ENCODE results near the gene OLIG2. TPM values are rescaled to one million over a fixed set of nuclear protein-coding genes. Genes with fewer than 3 reads are reported as not detected.

The OLIG2 gene
- total RNA-seq, 1 experiment from 2014 or later, result 0.79 TPM

DNA sequence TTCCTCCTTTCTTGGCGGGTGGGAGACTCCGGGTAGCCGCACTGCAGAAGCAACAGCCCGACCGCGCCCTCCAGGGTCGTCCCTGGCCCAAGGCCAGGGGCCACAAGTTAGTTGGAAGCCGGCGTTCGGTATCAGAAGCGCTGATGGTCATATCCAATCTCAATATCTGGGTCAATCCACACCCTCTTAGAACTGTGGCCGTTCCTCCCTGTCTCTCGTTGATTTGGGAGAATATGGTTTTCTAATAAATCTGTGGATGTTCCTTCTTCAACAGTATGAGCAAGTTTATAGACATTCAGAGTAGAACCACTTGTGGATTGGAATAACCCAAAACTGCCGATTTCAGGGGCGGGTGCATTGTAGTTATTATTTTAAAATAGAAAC, 2.5 kb downstream of the OLIG2 start:
- ATAC-seq (no peak), DNase-seq (ENCODE audit: low spot score) (no peak)
- peaks cover 57% of the 10 kb centered on the region for H3K4me1 Mint-ChIP-seq
- ChIA-PET POLR2A (no interaction called here), CTCF (interaction anchor here (0.6 kb wide), 1 partner anchor 217 kb away, joined by 3 read pairs; no protein-coding TSS in a partner anchor)
- peak overlapping the region; percentile 52 for H3K4me3 Mint-ChIP-seq
- TF ChIP-seq, protein P1, sequence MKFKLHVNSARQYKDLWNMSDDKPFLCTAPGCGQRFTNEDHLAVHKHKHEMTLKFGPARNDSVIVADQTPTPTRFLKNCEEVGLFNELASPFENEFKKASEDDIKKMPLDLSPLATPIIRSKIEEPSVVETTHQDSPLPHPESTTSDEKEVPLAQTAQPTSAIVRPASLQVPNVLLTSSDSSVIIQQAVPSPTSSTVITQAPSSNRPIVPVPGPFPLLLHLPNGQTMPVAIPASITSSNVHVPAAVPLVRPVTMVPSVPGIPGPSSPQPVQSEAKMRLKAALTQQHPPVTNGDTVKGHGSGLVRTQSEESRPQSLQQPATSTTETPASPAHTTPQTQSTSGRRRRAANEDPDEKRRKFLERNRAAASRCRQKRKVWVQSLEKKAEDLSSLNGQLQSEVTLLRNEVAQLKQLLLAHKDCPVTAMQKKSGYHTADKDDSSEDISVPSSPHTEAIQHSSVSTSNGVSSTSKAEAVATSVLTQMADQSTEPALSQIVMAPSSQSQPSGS (CRISPR knock-in tag; IDR thresholded peaks at IDR 0.05; ENCODE audit: borderline replicate concordance, low read depth), result no peak
- TF ChIP-seq TEAD1 (CRISPR knock-in tag; IDR thresholded peaks at IDR 0.05), result no peak
- TF ChIP-seq, protein P2, sequence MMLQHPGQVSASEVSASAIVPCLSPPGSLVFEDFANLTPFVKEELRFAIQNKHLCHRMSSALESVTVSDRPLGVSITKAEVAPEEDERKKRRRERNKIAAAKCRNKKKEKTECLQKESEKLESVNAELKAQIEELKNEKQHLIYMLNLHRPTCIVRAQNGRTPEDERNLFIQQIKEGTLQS (CRISPR knock-in tag; conservative IDR thresholded peaks at IDR 0.05), result no peak
- no peak for TF ChIP-seq SMAD4 (CRISPR knock-in tag; IDR thresholded peaks at IDR 0.05)
- TF ChIP-seq, protein P3, sequence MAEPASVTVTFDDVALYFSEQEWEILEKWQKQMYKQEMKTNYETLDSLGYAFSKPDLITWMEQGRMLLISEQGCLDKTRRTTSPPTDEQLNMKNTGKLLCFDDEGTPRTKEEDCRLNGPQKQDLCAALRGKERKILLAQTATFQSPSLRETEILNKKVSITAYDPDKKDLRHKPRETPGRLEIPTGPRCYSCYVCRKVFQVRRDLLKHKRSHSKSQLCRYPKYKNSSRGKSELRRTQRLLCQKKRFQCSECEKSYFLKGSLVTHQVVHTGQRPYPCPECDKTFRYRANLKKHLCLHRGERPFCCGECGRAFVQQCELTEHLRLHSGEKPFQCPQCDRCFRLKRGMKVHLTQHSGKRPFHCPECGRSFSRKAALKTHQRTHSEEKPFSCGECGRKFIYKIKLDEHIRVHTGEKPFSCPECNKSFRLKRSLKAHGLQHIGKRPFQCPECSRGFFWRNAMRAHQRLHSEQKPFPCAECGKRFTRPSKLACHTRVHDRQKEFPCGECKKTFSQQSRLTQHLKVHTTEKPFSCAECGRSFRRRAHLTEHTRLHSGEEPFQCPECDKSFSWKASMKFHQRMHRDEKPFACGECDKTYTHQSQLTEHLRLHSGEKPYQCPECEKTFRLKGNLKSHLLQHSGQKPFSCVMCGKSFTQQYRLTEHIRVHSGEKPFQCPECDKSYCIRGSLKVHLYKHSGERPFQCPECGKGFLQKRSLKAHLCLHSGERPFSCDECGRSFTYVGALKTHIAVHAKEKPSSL (CRISPR knock-in tag; conservative IDR thresholded peaks at IDR 0.05), result no peak
- no peak for TF ChIP-seq NFYB (CRISPR knock-in tag; conservative IDR thresholded peaks at IDR 0.05; ENCODE audit: low read depth)
- TF ChIP-seq, protein P4, sequence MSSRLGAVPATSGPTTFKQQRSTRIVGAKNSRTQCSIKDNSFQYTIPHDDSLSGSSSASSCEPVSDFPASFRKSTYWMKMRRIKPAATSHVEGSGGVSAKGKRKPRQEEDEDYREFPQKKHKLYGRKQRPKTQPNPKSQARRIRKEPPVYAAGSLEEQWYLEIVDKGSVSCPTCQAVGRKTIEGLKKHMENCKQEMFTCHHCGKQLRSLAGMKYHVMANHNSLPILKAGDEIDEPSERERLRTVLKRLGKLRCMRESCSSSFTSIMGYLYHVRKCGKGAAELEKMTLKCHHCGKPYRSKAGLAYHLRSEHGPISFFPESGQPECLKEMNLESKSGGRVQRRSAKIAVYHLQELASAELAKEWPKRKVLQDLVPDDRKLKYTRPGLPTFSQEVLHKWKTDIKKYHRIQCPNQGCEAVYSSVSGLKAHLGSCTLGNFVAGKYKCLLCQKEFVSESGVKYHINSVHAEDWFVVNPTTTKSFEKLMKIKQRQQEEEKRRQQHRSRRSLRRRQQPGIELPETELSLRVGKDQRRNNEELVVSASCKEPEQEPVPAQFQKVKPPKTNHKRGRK (CRISPR knock-in tag; IDR thresholded peaks at IDR 0.05; ENCODE audit: borderline replicate concordance), result no peak
- H3K36me3 Mint-ChIP-seq, result no peaks in the 10 kb centered on the region
- peaks cover 100% of the 10 kb centered on the region for H3K27me3 Mint-ChIP-seq (ENCODE audit: low read depth)
- no peak overlapping the region for H3K27ac Mint-ChIP-seq
- no peaks in the 10 kb centered on the region for H3K9me3 Mint-ChIP-seq

DNA sequence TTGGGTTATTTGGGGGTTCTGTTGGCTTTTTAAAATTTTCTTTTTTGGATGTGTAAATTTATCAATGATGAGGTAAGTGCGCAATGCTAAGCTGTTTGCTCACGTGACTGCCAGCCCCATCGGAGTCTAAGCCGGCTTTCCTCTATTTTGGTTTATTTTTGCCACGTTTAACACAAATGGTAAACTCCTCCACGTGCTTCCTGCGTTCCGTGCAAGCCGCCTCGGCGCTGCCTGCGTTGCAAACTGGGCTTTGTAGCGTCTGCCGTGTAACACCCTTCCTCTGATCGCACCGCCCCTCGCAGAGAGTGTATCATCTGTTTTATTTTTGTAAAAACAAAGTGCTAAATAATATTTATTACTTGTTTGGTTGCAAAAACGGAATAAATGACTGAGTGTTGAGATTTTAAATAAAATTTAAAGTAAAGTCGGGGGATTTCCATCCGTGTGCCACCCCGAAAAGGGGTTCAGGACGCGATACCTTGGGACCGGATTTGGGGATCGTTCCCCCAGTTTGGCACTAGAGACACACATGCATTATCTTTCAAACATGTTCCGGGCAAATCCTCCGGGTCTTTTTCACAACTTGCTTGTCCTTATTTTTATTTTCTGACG, 3.1 kb downstream of the OLIG2 start:
- H3K36me3 Mint-ChIP-seq, result no peaks in the 10 kb centered on the region
- peaks cover 100% of the 10 kb centered on the region for H3K27me3 Mint-ChIP-seq (ENCODE audit: low read depth)
- peaks cover 54% of the 10 kb centered on the region for H3K4me1 Mint-ChIP-seq
- TF ChIP-seq, protein P5, sequence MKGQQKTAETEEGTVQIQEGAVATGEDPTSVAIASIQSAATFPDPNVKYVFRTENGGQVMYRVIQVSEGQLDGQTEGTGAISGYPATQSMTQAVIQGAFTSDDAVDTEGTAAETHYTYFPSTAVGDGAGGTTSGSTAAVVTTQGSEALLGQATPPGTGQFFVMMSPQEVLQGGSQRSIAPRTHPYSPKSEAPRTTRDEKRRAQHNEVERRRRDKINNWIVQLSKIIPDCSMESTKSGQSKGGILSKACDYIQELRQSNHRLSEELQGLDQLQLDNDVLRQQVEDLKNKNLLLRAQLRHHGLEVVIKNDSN (CRISPR knock-in tag; IDR thresholded peaks at IDR 0.05), result peak; percentile 67
- TF ChIP-seq, protein P4 (CRISPR knock-in tag; IDR thresholded peaks at IDR 0.05; ENCODE audit: borderline replicate concordance), result 0 out of 2 replicates have a peak, but pooled peaks have one; percentile 28
- TF ChIP-seq, protein P6, sequence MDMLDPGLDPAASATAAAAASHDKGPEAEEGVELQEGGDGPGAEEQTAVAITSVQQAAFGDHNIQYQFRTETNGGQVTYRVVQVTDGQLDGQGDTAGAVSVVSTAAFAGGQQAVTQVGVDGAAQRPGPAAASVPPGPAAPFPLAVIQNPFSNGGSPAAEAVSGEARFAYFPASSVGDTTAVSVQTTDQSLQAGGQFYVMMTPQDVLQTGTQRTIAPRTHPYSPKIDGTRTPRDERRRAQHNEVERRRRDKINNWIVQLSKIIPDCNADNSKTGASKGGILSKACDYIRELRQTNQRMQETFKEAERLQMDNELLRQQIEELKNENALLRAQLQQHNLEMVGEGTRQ (CRISPR knock-in tag; IDR thresholded peaks at IDR 0.05), result peak; percentile 64
- no peak for TF ChIP-seq ZNF138 (CRISPR knock-in tag; conservative IDR thresholded peaks at IDR 0.05)
- CTCF ChIA-PET, result interaction anchor here (0.7 to 1.7 kb wide), 4 partner anchors 9 to 416 kb away, joined by 3 to 6 read pairs (median 4); no protein-coding TSS in a partner anchor
- H3K9me3 Mint-ChIP-seq, result no peaks in the 10 kb centered on the region
- DNase-seq (ENCODE audit: low spot score) (no peak), ATAC-seq (no peak)
- no peak overlapping the region for H3K27ac Mint-ChIP-seq
- H3K4me3 Mint-ChIP-seq, result peak overlapping the region; percentile 62
- POLR2A ChIA-PET, result no interaction called here
